Hepatocyte (in vitro differentiated cells): ENCODE measurements around the gene HERC2. TPM values are rescaled to one million over a fixed set of nuclear protein-coding genes. Genes with fewer than 3 reads are reported as not detected.

Experiments
- DNase-seq: peaks from one replicate; pipeline ENCODE4 v3.0.0-alpha.2; 2016; ENCODE audit warnings: low spot score
- H2AFZ ChIP-seq: fragments of 200-600 bp; sonication (generic); 2 replicates; pipeline ENCODE4 v1.6.0; 2016; ENCODE audit warnings: antibody characterized with exemption, mild to moderate bottlenecking
- H3K27ac ChIP-seq: fragments of 200-600 bp; sonication (generic); 2 replicates; pipeline ENCODE4 v1.5.1; 2016; ENCODE audit warnings: mild to moderate bottlenecking
- H3K27me3 ChIP-seq: fragments of 200-600 bp; sonication (generic); 2 replicates; pipeline ENCODE4 v1.6.1; 2016
- H3K36me3 ChIP-seq: fragments of 200-600 bp; sonication (generic); replicated peaks from 2 replicates; pipeline ENCODE4 v1.5.1; 2016; ENCODE audit warnings: low read depth; ENCODE audit not compliant: insufficient read depth
- H3K4me1 ChIP-seq: fragments of 200-600 bp; sonication (generic); 2 replicates; pipeline ENCODE4 v1.5.1; 2016; ENCODE audit warnings: mild to moderate bottlenecking, moderate library complexity; ENCODE audit not compliant: insufficient read depth
- H3K4me2 ChIP-seq: fragments of 200-600 bp; sonication (generic); 2 replicates; pipeline ENCODE4 v1.6.0; 2016
- H3K4me3 ChIP-seq: fragments of 200-600 bp; sonication (generic); 2 replicates; pipeline ENCODE4 v1.5.1; 2016; ENCODE audit warnings: mild to moderate bottlenecking
- H3K79me2 ChIP-seq: fragments of 200-600 bp; sonication (generic); 2 replicates; pipeline ENCODE4 v1.6.0; 2017; ENCODE audit warnings: mild to moderate bottlenecking
- H3K9me2 ChIP-seq: fragments of 200-600 bp; sonication (generic); replicated peaks from 2 replicates; pipeline ENCODE4 v1.6.0; 2017; ENCODE audit warnings: mild to moderate bottlenecking; ENCODE audit not compliant: insufficient read depth
- H3K9me3 ChIP-seq: fragments of 200-600 bp; sonication (generic); 2 replicates; pipeline ENCODE4 v1.5.1; 2016; ENCODE audit warnings: low read depth, mild to moderate bottlenecking
- H4K20me1 ChIP-seq: fragments of 200-600 bp; sonication (generic); 2 replicates; pipeline ENCODE4 v1.6.0; 2016; ENCODE audit warnings: mild to moderate bottlenecking; ENCODE audit not compliant: insufficient read depth, poor library complexity, severe bottlenecking
- EZH2 ChIP-seq: fragments of 200-600 bp; sonication (generic); IDR thresholded peaks from 2 replicates; pipeline ENCODE4 v1.6.1; 2016; ENCODE audit warnings: antibody characterized with exemption, mild to moderate bottlenecking, borderline replicate concordance
- EZH2phosphoT487 ChIP-seq: fragments of 200-600 bp; sonication (generic); IDR thresholded peaks from one replicate; pipeline ENCODE4 v1.6.1; 2018; ENCODE audit warnings: antibody characterized with exemption, mild to moderate bottlenecking, low read depth, moderate library complexity; ENCODE audit not compliant: unreplicated experiment, severe bottlenecking
- WGBS: methylation state at CpG from one replicate; pipeline ENCODE4 v1.1.6; 2016; ENCODE audit warnings: low lambda C conversion rate; ENCODE audit errors: missing lambda C conversion rate; 5-methylcytosine and 5-hydroxymethylcytosine counted together
- polyA plus RNA-seq: library from polyadenylated mRNA; unstranded; fragments of >200 nt; fragmentation: Nextera tagmentation; extraction: Ambion mirVana; gene quantifications from 2 replicates; pipeline ENCODE4 v1.2.1, GENCODE V29; 2016
- total RNA-seq: library from RNA; depleted of rRNA; stranded (reverse); fragments of >200 nt; gene quantifications from 2 replicates; pipeline ENCODE4 v1.2.3, GENCODE V29; 2014
- TF ChIP-seq, protein P1 (sequence below): fragments of 200-600 bp; sonication (generic); IDR thresholded peaks from 2 replicates; pipeline ENCODE4 v1.5.1; 2016; ENCODE audit warnings: antibody characterized with exemption, mild to moderate bottlenecking; ENCODE audit not compliant: poor library complexity

Gene HERC2
- total and polyA plus RNA-seq, 2 experiments from 2014 or later, result 30.2 to 57.4 TPM

GRCh38 chr15:28098360-28098765, 223.6 kb downstream of the HERC2 start:
- 65% methylated on average over 11 of the region's 11 CpGs for WGBS
- Histone ChIP-seq H3K27me3 (peaks cover 55% of the 10 kb centered on the region), H3K36me3 (no peaks in the 10 kb centered on the region), H3K9me2 (no peaks in the 10 kb centered on the region), H2AFZ (no peak overlapping the region), H3K4me1 (peaks cover 30% of the 10 kb centered on the region), H3K4me2 (peak overlapping the region; percentile 93), H3K27ac (no peak overlapping the region), H3K79me2 (no peaks in the 10 kb centered on the region), H4K20me1 (no peaks in the 10 kb centered on the region), H3K4me3 (no peak overlapping the region), H3K9me3 (no peaks in the 10 kb centered on the region)
- DNase-seq, result no peak
- TF ChIP-seq, protein P1, sequence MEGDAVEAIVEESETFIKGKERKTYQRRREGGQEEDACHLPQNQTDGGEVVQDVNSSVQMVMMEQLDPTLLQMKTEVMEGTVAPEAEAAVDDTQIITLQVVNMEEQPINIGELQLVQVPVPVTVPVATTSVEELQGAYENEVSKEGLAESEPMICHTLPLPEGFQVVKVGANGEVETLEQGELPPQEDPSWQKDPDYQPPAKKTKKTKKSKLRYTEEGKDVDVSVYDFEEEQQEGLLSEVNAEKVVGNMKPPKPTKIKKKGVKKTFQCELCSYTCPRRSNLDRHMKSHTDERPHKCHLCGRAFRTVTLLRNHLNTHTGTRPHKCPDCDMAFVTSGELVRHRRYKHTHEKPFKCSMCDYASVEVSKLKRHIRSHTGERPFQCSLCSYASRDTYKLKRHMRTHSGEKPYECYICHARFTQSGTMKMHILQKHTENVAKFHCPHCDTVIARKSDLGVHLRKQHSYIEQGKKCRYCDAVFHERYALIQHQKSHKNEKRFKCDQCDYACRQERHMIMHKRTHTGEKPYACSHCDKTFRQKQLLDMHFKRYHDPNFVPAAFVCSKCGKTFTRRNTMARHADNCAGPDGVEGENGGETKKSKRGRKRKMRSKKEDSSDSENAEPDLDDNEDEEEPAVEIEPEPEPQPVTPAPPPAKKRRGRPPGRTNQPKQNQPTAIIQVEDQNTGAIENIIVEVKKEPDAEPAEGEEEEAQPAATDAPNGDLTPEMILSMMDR, result no peak
- TF ChIP-seq EZH2phosphoT487 (no peak), EZH2 (no peak)

DNA sequence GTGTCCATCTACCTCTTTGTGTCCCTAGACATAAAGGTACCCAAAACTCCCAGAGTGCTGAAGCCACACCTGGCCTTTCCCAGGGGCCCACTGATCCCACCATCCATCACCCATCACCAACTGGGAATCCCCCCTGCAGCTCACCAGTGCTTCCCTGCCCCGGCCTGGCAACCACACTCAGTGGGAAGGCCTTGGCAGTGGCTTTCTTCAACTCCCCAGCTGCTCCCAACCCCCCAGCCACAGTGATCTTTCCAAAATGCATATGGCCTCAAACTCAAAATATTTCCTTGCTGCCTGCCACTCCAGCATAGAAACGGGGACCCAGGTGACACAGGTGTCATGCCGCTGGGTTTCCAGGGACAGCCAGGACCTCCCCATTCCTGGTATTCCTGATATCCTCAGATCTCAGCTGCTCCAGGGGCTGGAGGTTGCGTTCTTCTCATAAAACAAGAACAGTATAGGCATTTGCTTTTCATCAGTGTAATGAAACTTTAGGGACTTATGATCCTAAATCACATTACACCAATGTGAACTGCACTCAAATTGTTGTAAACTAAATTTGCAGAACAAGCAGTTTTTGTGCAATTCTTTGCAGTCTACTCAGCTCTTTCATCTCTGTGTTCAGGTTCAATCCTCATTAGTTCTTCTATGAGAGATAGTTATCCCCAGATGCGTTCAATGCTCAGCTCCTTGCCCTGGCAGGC, 224.2 kb downstream of the HERC2 start:
- peaks cover 30% of the 10 kb centered on the region for H3K4me1 ChIP-seq
- no peaks in the 10 kb centered on the region for H4K20me1 ChIP-seq
- H3K79me2 ChIP-seq, result no peaks in the 10 kb centered on the region
- H3K27ac ChIP-seq, result no peak overlapping the region
- H2AFZ ChIP-seq, result no peak overlapping the region
- no peaks in the 10 kb centered on the region for H3K9me3 ChIP-seq
- 84% methylated on average over 5 of the region's 5 CpGs for WGBS
- H3K4me2 ChIP-seq, result peak overlapping the region; percentile 93
- TF ChIP-seq EZH2phosphoT487 (no peak), EZH2 (no peak)
- TF ChIP-seq, protein P1, result no peak
- DNase-seq, result no peak
- no peaks in the 10 kb centered on the region for H3K36me3 ChIP-seq
- H3K27me3 ChIP-seq, result peaks cover 56% of the 10 kb centered on the region
- no peaks in the 10 kb centered on the region for H3K9me2 ChIP-seq
- no peak overlapping the region for H3K4me3 ChIP-seq

GRCh38 chr15:28096670-28097431, 225.1 kb downstream of the HERC2 start:
- Histone ChIP-seq H4K20me1 (no peaks in the 10 kb centered on the region), H3K4me3 (peak overlapping the region; percentile 36), H3K4me1 (peaks cover 30% of the 10 kb centered on the region), H3K27me3 (peaks cover 58% of the 10 kb centered on the region), H3K4me2 (peak overlapping the region; percentile 93), H3K27ac (peak overlapping the region; percentile 68), H2AFZ (peak overlapping the region; percentile 43), H3K36me3 (no peaks in the 10 kb centered on the region), H3K9me3 (no peaks in the 10 kb centered on the region), H3K79me2 (no peaks in the 10 kb centered on the region), H3K9me2 (no peaks in the 10 kb centered on the region)
- peak; percentile 57 for DNase-seq
- TF ChIP-seq, protein P1, result no peak
- peak; percentile 26 for TF ChIP-seq EZH2phosphoT487
- peak; percentile 36 for TF ChIP-seq EZH2
- WGBS, result 4% methylated on average over 49 of the region's 72 CpGs
